GM21526 (cell line): Measurements from ENCODE around the gene SRGAP2C.
A peak's percentile ranks its signal among the peaks of the same experiment; 100 is the strongest.
"Not testable (repeated sequence)": the region's sequence is repeated elsewhere in the genome, so short reads cannot be mapped to it uniquely, and the experiment has no call there.

ENCODE experiments used
- ATAC-seq: cut with Tn5 transposase; IDR thresholded peaks from one replicate; pipeline ENCODE4 v1.9.1; 2021; ENCODE audit warnings: moderate library complexity; ENCODE audit not compliant: unreplicated experiment, low FRiP score

The SRGAP2C gene

GRCh38 chr1:121321660-121322059 is 136.9 kb downstream of the SRGAP2C start:
- ATAC-seq = not testable (repeated sequence)

GRCh38 chr1:121324726-121325125 is 140.0 kb downstream of the SRGAP2C start:
- not testable (repeated sequence) for ATAC-seq

GRCh38 chr1:121332141-121332540 is 147.4 kb downstream of the SRGAP2C start:
- not testable (repeated sequence) for ATAC-seq

- not testable (repeated sequence) for ATAC-seq
Observed at GRCh38 chr1:121332599-121333562, 148.1 kb downstream of the SRGAP2C start.

- ATAC-seq = not testable (repeated sequence)
Observed at GRCh38 chr1:121337958-121338357, 153.2 kb downstream of the SRGAP2C start.

GRCh38 chr1:121339611-121340010 is 154.8 kb downstream of the SRGAP2C start:
- peak; percentile 63 for ATAC-seq

GRCh38 chr1:121343311-121343906 is 158.6 kb downstream of the SRGAP2C start:
- not testable (repeated sequence) for ATAC-seq

- ATAC-seq = not testable (repeated sequence)
Observed at GRCh38 chr1:121344355-121344754, 159.6 kb downstream of the SRGAP2C start.

GRCh38 chr1:121346654-121347053 is 161.9 kb downstream of the SRGAP2C start:
- not testable (repeated sequence) for ATAC-seq

GRCh38 chr1:121347476-121347875 is 162.7 kb downstream of the SRGAP2C start:
- not testable (repeated sequence) for ATAC-seq

- not testable (repeated sequence) for ATAC-seq
Observed at GRCh38 chr1:121348115-121348514, 163.3 kb downstream of the SRGAP2C start.

- ATAC-seq = not testable (repeated sequence)
Observed at GRCh38 chr1:121349332-121349967, 164.7 kb downstream of the SRGAP2C start.

- not testable (repeated sequence) for ATAC-seq
Observed at GRCh38 chr1:121355711-121356420, 171.1 kb downstream of the SRGAP2C start.

GRCh38 chr1:121356819-121357218 is 172.0 kb downstream of the SRGAP2C start:
- not testable (repeated sequence) for ATAC-seq

GRCh38 chr1:121360531-121360930 is 175.8 kb downstream of the SRGAP2C start:
- not testable (repeated sequence) for ATAC-seq

GRCh38 chr1:121361451-121362233 is 176.9 kb downstream of the SRGAP2C start:
- not testable (repeated sequence) for ATAC-seq

GRCh38 chr1:121362234-121362883 is 177.6 kb downstream of the SRGAP2C start:
- ATAC-seq = not testable (repeated sequence)

GRCh38 chr1:121365316-121365715 is 180.5 kb downstream of the SRGAP2C start:
- not testable (repeated sequence) for ATAC-seq

GRCh38 chr1:121365723-121366122 is 180.9 kb downstream of the SRGAP2C start:
- not testable (repeated sequence) for ATAC-seq
